Ascending aorta (tissue), 2 donors: Measurements from ENCODE around the gene FSTL4. TPM values are rescaled to one million over a fixed set of nuclear protein-coding genes. Genes with fewer than 3 reads are reported as not detected.

Experiments
- DNase-seq, 2 donors: peaks; one replicate each; pipeline ENCODE4 v3.0.0-alpha.2; 2019; ENCODE audit warnings: low spot score in 2 of 2
- H3K27ac ChIP-seq, 2 donors: fragments of 200-600 bp; sonication (generic); one replicate each; pipeline ENCODE4 v1.5.1; 2016 to 2017; ENCODE audit warnings: mild to moderate bottlenecking in 1 of 2
- H3K27me3 ChIP-seq: fragments of 200-600 bp; sonication (generic); one replicate; pipeline ENCODE4 v1.5.1; 2017
- H3K36me3 ChIP-seq, 2 donors: fragments of 200-600 bp; sonication (generic); one replicate each; pipeline ENCODE4 v1.5.1; 2016
- H3K4me1 ChIP-seq, 2 donors: fragments of 200-600 bp; sonication (generic); one replicate each; pipeline ENCODE4 v1.5.1; 2016 to 2017; ENCODE audit warnings: mild to moderate bottlenecking in 1 of 2
- H3K4me3 ChIP-seq, 2 donors: fragments of 200-600 bp; sonication (generic); one replicate each; pipeline ENCODE4 v1.5.1; 2016 to 2017; ENCODE audit warnings: mild to moderate bottlenecking in 1 of 2
- H3K9me3 ChIP-seq, 2 donors: fragments of 200-600 bp; sonication (generic); one replicate each; pipeline ENCODE4 v1.5.1; 2016
- CTCF ChIP-seq, 3 experiments: fragments of 200-600 bp in 2 of 3; fragments of 450-650 bp in 1 of 3; sonication (generic) in 2 of 3; IDR thresholded peaks; one replicate each; pipeline ENCODE4 v1.5.1; 2016 to 2019; ENCODE audit warnings: antibody characterized with exemption in 3 of 3, mild to moderate bottlenecking in 1 of 3, moderate library complexity in 1 of 3
- intact Hi-C: fragments of 100-400 bp; cut with DNase I; formaldehyde crosslinking; loops from one replicate; pipeline ENCODE4 v1.15.1; 2023
- total RNA-seq: library from RNA; depleted of rRNA; stranded (reverse); fragments of >200 nt; gene quantifications from one replicate; pipeline ENCODE4 v1.1.0, GENCODE V29; 2016

FSTL4 gene
- total RNA-seq, 1 donor from 2014 or later: 0.11 TPM

GRCh38 chr5:133361922-133362321 lies 250.4 kb downstream of the FSTL4 start:
- DNase-seq: no peak
- TF ChIP-seq CTCF (IDR thresholded peaks at IDR 0.05): no peak
- Histone ChIP-seq H3K4me3 (no peak overlapping the region), H3K9me3 (no peaks in the 10 kb centered on the region), H3K4me1 (no peaks in the 10 kb centered on the region), H3K27me3 (no peaks in the 10 kb centered on the region), H3K27ac (no peak overlapping the region), H3K36me3 (no peaks in the 10 kb centered on the region)
- intact Hi-C loops: no loop called here

GRCh38 chr5:133360693-133361472 lies 251.5 kb downstream of the FSTL4 start:
- no peaks in the 10 kb centered on the region for H3K4me1 ChIP-seq
- H3K9me3 ChIP-seq: no peaks in the 10 kb centered on the region
- DNase-seq: no peak
- H3K36me3 ChIP-seq: no peaks in the 10 kb centered on the region
- no peaks in the 10 kb centered on the region for H3K27me3 ChIP-seq
- no peak overlapping the region for H3K4me3 ChIP-seq
- no peak overlapping the region for H3K27ac ChIP-seq
- no peak for TF ChIP-seq CTCF (IDR thresholded peaks at IDR 0.05)
- intact Hi-C loops: no loop called here

GRCh38 chr5:133359861-133360260 lies 252.5 kb downstream of the FSTL4 start:
- no peak for DNase-seq
- no peaks in the 10 kb centered on the region for H3K36me3 ChIP-seq
- intact Hi-C loops: no loop called here

GRCh38 chr5:133358271-133358670 lies 254.1 kb downstream of the FSTL4 start:
- H3K36me3 ChIP-seq: no peaks in the 10 kb centered on the region
- H3K27me3 ChIP-seq: no peaks in the 10 kb centered on the region
- H3K4me3 ChIP-seq: no peak overlapping the region
- H3K9me3 ChIP-seq: no peaks in the 10 kb centered on the region
- intact Hi-C loops: no loop called here
- TF ChIP-seq CTCF (IDR thresholded peaks at IDR 0.05): no peak
- no peaks in the 10 kb centered on the region for H3K4me1 ChIP-seq
- DNase-seq: no peak
- H3K27ac ChIP-seq: no peak overlapping the region

More at GRCh38 chr5:133359861-133360260, 252.5 kb downstream of the FSTL4 start:
- no peak for TF ChIP-seq CTCF (IDR thresholded peaks at IDR 0.05)
- H3K27me3 ChIP-seq: no peaks in the 10 kb centered on the region
- H3K27ac ChIP-seq: no peak overlapping the region
- H3K9me3 ChIP-seq: no peaks in the 10 kb centered on the region
- H3K4me1 ChIP-seq: no peaks in the 10 kb centered on the region
- no peak overlapping the region for H3K4me3 ChIP-seq

- H3K9me3 ChIP-seq: no peaks in the 10 kb centered on the region
- no peaks in the 10 kb centered on the region for H3K4me1 ChIP-seq
- no peak overlapping the region for H3K4me3 ChIP-seq
- H3K36me3 ChIP-seq: no peaks in the 10 kb centered on the region
- no peaks in the 10 kb centered on the region for H3K27me3 ChIP-seq
- DNase-seq: no peak
- TF ChIP-seq CTCF (IDR thresholded peaks at IDR 0.05): no peak
- intact Hi-C loops: no loop called here
- H3K27ac ChIP-seq: no peak overlapping the region
These were observed 254.6 kb downstream of the FSTL4 start for GRCh38 chr5:133357758-133358157.
